ENCODE measurements around the gene PDE7B.
"Not testable (repeated sequence)": the region's sequence is repeated elsewhere in the genome, so short reads cannot be mapped to it uniquely, and the experiment has no call there.

Gene PDE7B

GRCh38 chr6:136137739-136138402, 286.4 kb downstream of the PDE7B start:
- Histone ChIP-seq H3K4me3 (replicated peaks; ENCODE audit: low read depth, low read length) (no peak overlapping the region), H3K36me3 (ENCODE audit: control insufficient read depth, insufficient read depth, low read length) (no peaks in the 10 kb centered on the region), H3K27me3 (replicated peaks; ENCODE audit: control insufficient read depth, insufficient read depth, low read length) (no peaks in the 10 kb centered on the region)
- DNase-seq (ENCODE audit: extremely low read depth, insufficient read length), result no peak
- TF ChIP-seq, protein P1, sequence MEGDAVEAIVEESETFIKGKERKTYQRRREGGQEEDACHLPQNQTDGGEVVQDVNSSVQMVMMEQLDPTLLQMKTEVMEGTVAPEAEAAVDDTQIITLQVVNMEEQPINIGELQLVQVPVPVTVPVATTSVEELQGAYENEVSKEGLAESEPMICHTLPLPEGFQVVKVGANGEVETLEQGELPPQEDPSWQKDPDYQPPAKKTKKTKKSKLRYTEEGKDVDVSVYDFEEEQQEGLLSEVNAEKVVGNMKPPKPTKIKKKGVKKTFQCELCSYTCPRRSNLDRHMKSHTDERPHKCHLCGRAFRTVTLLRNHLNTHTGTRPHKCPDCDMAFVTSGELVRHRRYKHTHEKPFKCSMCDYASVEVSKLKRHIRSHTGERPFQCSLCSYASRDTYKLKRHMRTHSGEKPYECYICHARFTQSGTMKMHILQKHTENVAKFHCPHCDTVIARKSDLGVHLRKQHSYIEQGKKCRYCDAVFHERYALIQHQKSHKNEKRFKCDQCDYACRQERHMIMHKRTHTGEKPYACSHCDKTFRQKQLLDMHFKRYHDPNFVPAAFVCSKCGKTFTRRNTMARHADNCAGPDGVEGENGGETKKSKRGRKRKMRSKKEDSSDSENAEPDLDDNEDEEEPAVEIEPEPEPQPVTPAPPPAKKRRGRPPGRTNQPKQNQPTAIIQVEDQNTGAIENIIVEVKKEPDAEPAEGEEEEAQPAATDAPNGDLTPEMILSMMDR (IDR thresholded peaks at IDR 0.05; ENCODE audit: insufficient read depth, low read length, poor library complexity, severe bottlenecking), result no peak

DNA sequence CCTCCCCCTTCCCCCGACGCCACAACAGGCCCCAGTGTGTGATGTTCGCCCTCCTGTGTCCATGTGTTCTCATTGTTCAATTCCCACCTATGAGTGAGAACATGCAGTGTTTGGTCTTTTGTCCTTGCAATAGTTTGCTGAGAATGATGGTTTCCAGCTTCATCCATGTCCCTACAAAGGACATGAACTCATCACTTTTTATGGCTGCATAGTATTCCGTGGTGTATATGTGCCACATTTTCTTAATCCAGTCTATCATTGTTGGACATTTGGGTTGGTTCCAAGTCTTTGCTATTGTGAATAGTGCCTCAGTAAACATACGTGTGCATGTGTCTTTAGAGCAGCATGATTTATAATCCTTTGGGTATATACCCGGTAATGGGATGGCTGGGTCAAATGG, 287.6 kb downstream of the PDE7B start:
- not testable (repeated sequence) for H3K4me3 ChIP-seq (replicated peaks; ENCODE audit: low read depth, low read length); H3K36me3 ChIP-seq (ENCODE audit: control insufficient read depth, insufficient read depth, low read length); DNase-seq (ENCODE audit: extremely low read depth, insufficient read length); H3K27me3 ChIP-seq (replicated peaks; ENCODE audit: control insufficient read depth, insufficient read depth, low read length)

DNA sequence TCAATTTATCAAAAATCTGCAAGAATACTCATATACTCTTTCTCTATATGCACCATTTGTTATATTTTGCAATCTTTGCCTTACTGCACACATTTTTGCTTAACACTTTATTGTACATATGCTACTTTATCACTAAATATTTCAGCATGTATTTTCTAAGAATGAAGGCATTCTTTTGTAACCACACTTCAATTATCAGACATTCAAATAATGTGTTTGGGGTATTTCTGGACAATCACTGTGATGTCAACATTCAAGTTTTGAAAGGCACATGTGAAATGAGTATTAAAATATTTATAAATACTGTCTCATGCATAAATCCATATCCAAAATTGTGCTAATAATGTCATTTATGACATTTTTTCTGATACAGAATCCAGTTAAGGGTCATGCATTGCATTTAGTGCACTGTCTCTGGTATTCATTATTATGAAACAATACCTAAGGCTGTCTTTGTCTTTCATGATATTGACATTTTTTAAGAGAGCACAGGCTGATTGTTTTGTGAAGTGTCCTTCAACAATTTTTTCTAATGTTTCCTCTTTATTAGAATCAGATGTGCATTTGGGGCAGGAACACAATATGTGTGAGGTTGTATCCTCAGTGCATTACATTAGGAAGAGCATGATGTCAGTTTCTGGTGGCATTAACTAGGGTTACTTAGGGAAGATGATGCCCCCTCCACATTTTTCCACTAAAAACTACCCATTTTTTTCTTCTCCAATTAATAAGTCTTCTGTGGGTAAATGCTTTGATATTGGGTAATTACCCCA, 292.9 kb downstream of the PDE7B start:
- Histone ChIP-seq H3K36me3 (ENCODE audit: control insufficient read depth, insufficient read depth, low read length) (no peaks in the 10 kb centered on the region), H3K27me3 (replicated peaks; ENCODE audit: control insufficient read depth, insufficient read depth, low read length) (no peaks in the 10 kb centered on the region), H3K4me3 (replicated peaks; ENCODE audit: low read depth, low read length) (no peak overlapping the region)
- no peak for DNase-seq (ENCODE audit: extremely low read depth, insufficient read length)
- TF ChIP-seq, protein P1 (IDR thresholded peaks at IDR 0.05; ENCODE audit: insufficient read depth, low read length, poor library complexity, severe bottlenecking), result no peak

GRCh38 chr6:136146130-136146529, 294.6 kb downstream of the PDE7B start:
- TF ChIP-seq, protein P1 (IDR thresholded peaks at IDR 0.05; ENCODE audit: insufficient read depth, low read length, poor library complexity, severe bottlenecking), result no peak
- no peak for DNase-seq (ENCODE audit: extremely low read depth, insufficient read length)
- no peak overlapping the region for H3K4me3 ChIP-seq (replicated peaks; ENCODE audit: low read depth, low read length)
- no peaks in the 10 kb centered on the region for H3K27me3 ChIP-seq (replicated peaks; ENCODE audit: control insufficient read depth, insufficient read depth, low read length)
- H3K36me3 ChIP-seq (ENCODE audit: control insufficient read depth, insufficient read depth, low read length), result no peaks in the 10 kb centered on the region

- no peaks in the 10 kb centered on the region for H3K27me3 ChIP-seq (replicated peaks; ENCODE audit: control insufficient read depth, insufficient read depth, low read length)
- no peaks in the 10 kb centered on the region for H3K36me3 ChIP-seq (ENCODE audit: control insufficient read depth, insufficient read depth, low read length)
- no peak for DNase-seq (ENCODE audit: extremely low read depth, insufficient read length)
- no peak overlapping the region for H3K4me3 ChIP-seq (replicated peaks; ENCODE audit: low read depth, low read length)
- TF ChIP-seq, protein P1 (IDR thresholded peaks at IDR 0.05; ENCODE audit: insufficient read depth, low read length, poor library complexity, severe bottlenecking), result no peak
Observed at GRCh38 chr6:136147342-136147741, 295.8 kb downstream of the PDE7B start.

GRCh38 chr6:136148051-136148450, 296.6 kb downstream of the PDE7B start:
- Histone ChIP-seq H3K4me3 (replicated peaks; ENCODE audit: low read depth, low read length) (no peak overlapping the region), H3K36me3 (ENCODE audit: control insufficient read depth, insufficient read depth, low read length) (no peaks in the 10 kb centered on the region), H3K27me3 (replicated peaks; ENCODE audit: control insufficient read depth, insufficient read depth, low read length) (no peaks in the 10 kb centered on the region)
- TF ChIP-seq, protein P1 (IDR thresholded peaks at IDR 0.05; ENCODE audit: insufficient read depth, low read length, poor library complexity, severe bottlenecking), result no peak
- no peak for DNase-seq (ENCODE audit: extremely low read depth, insufficient read length)

Measured in GM06990 (cell line).